ENCODE measurements around the gene ANKLE1. TPM values are rescaled to one million over a fixed set of nuclear protein-coding genes. Genes with fewer than 3 reads are reported as not detected.
A peak's percentile ranks its signal among the peaks of the same experiment; 100 is the strongest.

ANKLE1 gene
- total RNA-seq, 4 donors from 2014 or later, result 0.39 to 0.81 TPM; not detected in 2

GRCh38 chr19:17282488-17283125 is 906 bp downstream of the ANKLE1 start:
- H3K27me3 ChIP-seq, result peaks cover 26% of the 10 kb centered on the region
- peak; percentile 90 for ATAC-seq
- peak overlapping the region; percentile 5 to 43 for H3K4me3 ChIP-seq
- H3K4me1 ChIP-seq, result peaks cover 0 to 19% (median 17%) of the 10 kb centered on the region in 3 donors
- TF ChIP-seq POLR2A (IDR thresholded peaks at IDR 0.05) (no peak), POLR2AphosphoS5 (IDR thresholded peaks at IDR 0.05) (no peak), CTCF (IDR thresholded peaks at IDR 0.05) (peak in 3 of 4 experiments; percentile 89 to 96 (median 89)), EP300 (IDR thresholded peaks at IDR 0.05) (no peak)
- peaks cover 0 to 23% of the 10 kb centered on the region in 2 donors for H3K36me3 ChIP-seq
- 10 to 13% methylated on average over 3 to 4 of the region's 45 CpGs for WGBS, 2 donors (ENCODE audit: low coverage in 1 of 2)
- H3K9me3 ChIP-seq, result no peaks in the 10 kb centered on the region
- no peak overlapping the region for H3K27ac ChIP-seq

GRCh38 chr19:17283504-17283996 is 1.8 kb downstream of the ANKLE1 start:
- 82% methylated on average over 2 of the region's 7 CpGs; no CpG with 5 or more reads in 1 of the 2 donors for WGBS, 2 donors (ENCODE audit: low coverage in 1 of 2)
- Histone ChIP-seq H3K27ac (no peak overlapping the region), H3K36me3 (peaks cover 0 to 13% of the 10 kb centered on the region in 2 donors), H3K4me1 (peaks cover 0 to 19% (median 17%) of the 10 kb centered on the region in 3 donors), H3K4me3 (no peak overlapping the region), H3K27me3 (peaks cover 26% of the 10 kb centered on the region), H3K9me3 (no peaks in the 10 kb centered on the region)
- TF ChIP-seq POLR2A (IDR thresholded peaks at IDR 0.05), result no peak
- TF ChIP-seq EP300 (IDR thresholded peaks at IDR 0.05), result no peak
- TF ChIP-seq POLR2AphosphoS5 (IDR thresholded peaks at IDR 0.05), result no peak
- TF ChIP-seq CTCF (IDR thresholded peaks at IDR 0.05), result no peak
- no peak for ATAC-seq

GRCh38 chr19:17285415-17286135 is 3.9 kb downstream of the ANKLE1 start:
- H3K27me3 ChIP-seq, result peaks cover 26% of the 10 kb centered on the region
- 0 to 61% methylated on average over 1 to 3 of the region's 18 CpGs for WGBS, 2 donors (ENCODE audit: low coverage in 1 of 2)
- H3K27ac ChIP-seq, result no peak overlapping the region
- H3K36me3 ChIP-seq, result no peaks in the 10 kb centered on the region
- no peaks in the 10 kb centered on the region for H3K9me3 ChIP-seq
- peaks cover 0 to 27% (median 17%) of the 10 kb centered on the region in 3 donors for H3K4me1 ChIP-seq
- no peak for ATAC-seq
- H3K4me3 ChIP-seq, result no peak overlapping the region
- TF ChIP-seq EP300 (IDR thresholded peaks at IDR 0.05) (no peak), POLR2A (IDR thresholded peaks at IDR 0.05) (no peak), CTCF (IDR thresholded peaks at IDR 0.05) (no peak), POLR2AphosphoS5 (IDR thresholded peaks at IDR 0.05) (no peak)

GRCh38 chr19:17286263-17286662 is 4.6 kb downstream of the ANKLE1 start:
- no peak for ATAC-seq
- no peak overlapping the region for H3K27ac ChIP-seq
- no peaks in the 10 kb centered on the region for H3K36me3 ChIP-seq
- H3K27me3 ChIP-seq, result peaks cover 21% of the 10 kb centered on the region
- no peak for TF ChIP-seq POLR2AphosphoS5 (IDR thresholded peaks at IDR 0.05)
- no peak for TF ChIP-seq POLR2A (IDR thresholded peaks at IDR 0.05)
- TF ChIP-seq EP300 (IDR thresholded peaks at IDR 0.05), result no peak
- TF ChIP-seq CTCF (IDR thresholded peaks at IDR 0.05), result no peak
- H3K9me3 ChIP-seq, result no peaks in the 10 kb centered on the region
- 75% methylated on average over 2 of the region's 11 CpGs; no CpG with 5 or more reads in 1 of the 2 donors for WGBS, 2 donors (ENCODE audit: low coverage in 1 of 2)
- H3K4me1 ChIP-seq, result peaks cover 0 to 25% (median 16%) of the 10 kb centered on the region in 3 donors
- H3K4me3 ChIP-seq, result no peak overlapping the region
